Neutrophil (primary cell): ENCODE measurements around the gene AZU1.
A peak's percentile ranks its signal among the peaks of the same experiment; 100 is the strongest.

ENCODE experiments used
- H3K27ac ChIP-seq: fragments of 200-600 bp; sonication (generic); 2 replicates; pipeline ENCODE4 v1.5.1; 2016; ENCODE audit warnings: mild to moderate bottlenecking, moderate library complexity
- H3K27me3 ChIP-seq: fragments of 200-600 bp; sonication (generic); 2 replicates; pipeline ENCODE4 v1.6.0; 2016; ENCODE audit warnings: mild to moderate bottlenecking
- H3K36me3 ChIP-seq: fragments of 200-600 bp; sonication (generic); 2 replicates; pipeline ENCODE4 v1.5.1; 2017
- H3K4me1 ChIP-seq, 2 experiments: fragments of 200-600 bp in 1 of 2; sonication (generic) in 1 of 2; 1 replicate in 1 of 2; 2 replicates in 1 of 2; pipeline versions ENCODE4 v1.5.1 to v1.6.1; 2013 to 2016; ENCODE audit warnings: low read depth in 1 of 2, low read length in 1 of 2, mild to moderate bottlenecking in 1 of 2, moderate library complexity in 1 of 2; ENCODE audit not compliant: control insufficient read depth in 1 of 2, insufficient read depth in 1 of 2
- H3K4me3 ChIP-seq, 2 experiments: fragments of 200-600 bp in 1 of 2; sonication (generic) in 1 of 2; 1 replicate in 1 of 2; 2 replicates in 1 of 2; pipeline ENCODE4 v1.5.1; 2013 to 2016; ENCODE audit warnings: low read depth in 1 of 2, low read length in 1 of 2, mild to moderate bottlenecking in 1 of 2, moderate library complexity in 1 of 2
- H3K9me3 ChIP-seq: fragments of 200-600 bp; sonication (generic); 2 replicates; pipeline ENCODE4 v1.5.1; 2016
- CTCF ChIP-seq: fragments of 200-600 bp; sonication (generic); IDR thresholded peaks from 2 replicates; pipeline ENCODE4 v1.5.1; 2016; ENCODE audit warnings: antibody characterized with exemption

Gene AZU1

GRCh38 chr19:821231-821824, 6.3 kb upstream of the AZU1 start:
- TF ChIP-seq CTCF = no peak
- Histone ChIP-seq H3K36me3 (no peaks in the 10 kb centered on the region), H3K9me3 (no peaks in the 10 kb centered on the region), H3K4me1 (peaks cover 27 to 40% of the 10 kb centered on the region in 2 experiments), H3K27ac (no peak overlapping the region), H3K4me3 (peak overlapping the region; percentile 23 to 52), H3K27me3 (peaks cover 22% of the 10 kb centered on the region)

GRCh38 chr19:821825-822503, 5.7 kb upstream of the AZU1 start, which contains the start of gene PLPPR3:
PLPPR3 (minus strand) TSS chr19:821955; CDS start chr19:821559, 396 bp downstream.
- H3K27ac ChIP-seq = no peak within 1 kb of the TSS
- no peaks in the 10 kb centered on the region for H3K36me3 ChIP-seq
- H3K27me3 ChIP-seq = peaks cover 22% of the 10 kb centered on the region
- peak within 1 kb of the TSS; percentile 23 to 52 for H3K4me3 ChIP-seq
- TF ChIP-seq CTCF = no peak
- H3K9me3 ChIP-seq = no peaks in the 10 kb centered on the region
- H3K4me1 ChIP-seq = peaks cover 27 to 47% of the 10 kb centered on the region in 2 experiments

- Histone ChIP-seq H3K27ac (no peak overlapping the region), H3K4me3 (no peak overlapping the region), H3K27me3 (peaks cover 22% of the 10 kb centered on the region), H3K36me3 (no peaks in the 10 kb centered on the region), H3K9me3 (no peaks in the 10 kb centered on the region), H3K4me1 (peaks cover 40 to 62% of the 10 kb centered on the region in 2 experiments)
- TF ChIP-seq CTCF = no peak
Observed at GRCh38 chr19:823565-824121, 4.0 kb upstream of the AZU1 start.

- H3K27me3 ChIP-seq = peaks cover 22% of the 10 kb centered on the region
- no peak for TF ChIP-seq CTCF
- H3K36me3 ChIP-seq = no peaks in the 10 kb centered on the region
- no peaks in the 10 kb centered on the region for H3K9me3 ChIP-seq
- H3K4me3 ChIP-seq = no peak overlapping the region
- H3K4me1 ChIP-seq = peaks cover 47 to 69% of the 10 kb centered on the region in 2 experiments
- no peak overlapping the region for H3K27ac ChIP-seq
Observed at GRCh38 chr19:824885-825284, 2.8 kb upstream of the AZU1 start.

GRCh38 chr19:825897-826644, 1.6 kb upstream of the AZU1 start:
- peaks cover 28% of the 10 kb centered on the region for H3K27me3 ChIP-seq
- peaks cover 57 to 78% of the 10 kb centered on the region in 2 experiments for H3K4me1 ChIP-seq

More at GRCh38 chr19:825897-826644, 1.6 kb upstream of the AZU1 start:
- H3K36me3 ChIP-seq = no peaks in the 10 kb centered on the region
- no peak for TF ChIP-seq CTCF
- H3K4me3 ChIP-seq = no peak overlapping the region
- no peaks in the 10 kb centered on the region for H3K9me3 ChIP-seq
- H3K27ac ChIP-seq = no peak overlapping the region
